ENCODE data around the gene PDXK.
"Not testable (repeated sequence)": the region's sequence is repeated elsewhere in the genome, so short reads cannot be mapped to it uniquely, and the experiment has no call there.

PDXK gene

DNA sequence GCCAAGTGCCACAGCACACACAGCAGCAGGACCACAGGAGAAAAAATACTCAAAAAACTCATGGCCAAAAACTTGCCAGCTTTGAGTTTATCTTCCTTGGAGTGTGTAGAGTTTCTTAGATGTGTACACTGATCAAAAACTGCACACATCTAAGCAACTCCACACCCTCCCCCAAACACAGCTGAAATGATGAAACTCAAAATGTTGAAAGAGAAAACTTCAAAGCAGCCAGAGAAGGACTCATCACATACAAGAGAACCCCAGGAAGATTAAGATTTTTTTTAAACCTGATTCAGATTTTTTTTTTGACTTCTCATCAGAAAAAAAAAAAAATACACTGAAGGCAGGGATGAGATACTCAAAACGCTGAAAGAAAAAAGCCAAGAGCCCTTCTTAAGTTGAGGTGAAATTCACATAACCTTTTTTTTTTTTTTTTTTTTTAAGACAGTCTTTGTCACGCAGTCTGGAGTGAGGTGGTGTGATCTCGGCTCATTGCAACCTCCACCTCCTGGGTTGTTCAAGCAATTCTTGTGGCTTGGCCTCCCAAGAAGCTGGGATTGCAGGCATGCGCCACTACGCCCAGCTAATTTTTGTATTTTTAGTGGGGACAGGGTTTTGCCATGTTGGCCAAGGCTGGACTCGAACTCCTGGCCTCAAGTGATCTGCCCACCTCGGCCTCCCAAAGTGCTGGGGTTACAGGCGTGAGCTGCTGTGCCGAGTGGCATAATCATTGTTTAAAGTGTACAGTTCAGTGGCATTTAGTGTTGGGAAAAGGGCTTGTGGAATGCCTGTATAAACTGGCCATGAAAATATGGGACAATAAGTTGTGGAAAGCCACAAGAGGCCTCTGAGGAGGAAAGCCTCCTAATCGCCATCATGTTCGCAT, 20.9 kb upstream of the PDXK start:
- no peak for DNase-seq

DNA sequence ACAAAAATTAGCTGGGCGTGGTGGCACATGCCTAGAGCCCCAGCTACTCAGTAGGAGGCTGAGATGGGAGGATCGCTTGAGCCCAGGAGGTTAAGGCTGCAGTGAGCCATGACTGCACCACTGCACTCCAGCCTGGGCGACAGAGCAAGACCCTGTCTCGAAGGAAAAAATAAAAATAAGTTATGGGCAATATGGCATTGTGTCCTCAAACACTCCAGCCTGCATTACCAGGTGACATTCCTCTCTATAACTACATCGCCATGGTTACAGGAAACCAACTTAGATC, 19.5 kb upstream of the PDXK start:
- not testable (repeated sequence) for DNase-seq

DNA sequence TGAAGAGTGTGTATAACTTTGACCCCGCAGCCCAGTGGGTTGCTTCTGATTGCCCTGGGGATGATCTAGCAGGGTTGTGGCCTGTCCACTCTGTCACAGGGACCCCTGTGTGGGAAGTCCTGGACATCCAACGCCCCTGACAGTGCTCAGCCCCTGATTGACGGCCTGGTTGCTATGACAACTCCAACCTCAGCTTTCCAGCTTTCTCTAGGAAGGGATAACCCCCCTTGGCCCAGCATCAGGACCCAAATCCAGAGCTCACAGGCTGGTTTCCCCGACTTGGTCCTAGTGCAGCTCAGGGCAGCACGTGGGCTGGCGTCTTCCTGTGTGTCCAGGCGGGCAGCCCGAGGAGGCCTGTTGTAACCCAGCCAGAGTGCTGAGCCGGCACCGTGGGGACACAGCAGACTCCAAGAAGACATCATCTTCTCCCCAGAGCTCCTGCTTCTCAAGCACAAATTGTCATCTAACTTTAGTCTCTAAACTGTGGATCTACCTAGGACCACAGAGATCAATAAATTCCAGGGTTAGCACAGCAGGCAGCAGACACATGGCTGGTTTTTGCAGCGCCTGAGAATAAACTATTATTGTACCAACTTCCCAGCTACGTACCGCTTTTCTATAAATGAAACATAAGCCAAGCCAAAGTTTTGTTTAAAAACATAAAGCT, 18.9 kb upstream of the PDXK start:
- DNase-seq, result no peak

DNA sequence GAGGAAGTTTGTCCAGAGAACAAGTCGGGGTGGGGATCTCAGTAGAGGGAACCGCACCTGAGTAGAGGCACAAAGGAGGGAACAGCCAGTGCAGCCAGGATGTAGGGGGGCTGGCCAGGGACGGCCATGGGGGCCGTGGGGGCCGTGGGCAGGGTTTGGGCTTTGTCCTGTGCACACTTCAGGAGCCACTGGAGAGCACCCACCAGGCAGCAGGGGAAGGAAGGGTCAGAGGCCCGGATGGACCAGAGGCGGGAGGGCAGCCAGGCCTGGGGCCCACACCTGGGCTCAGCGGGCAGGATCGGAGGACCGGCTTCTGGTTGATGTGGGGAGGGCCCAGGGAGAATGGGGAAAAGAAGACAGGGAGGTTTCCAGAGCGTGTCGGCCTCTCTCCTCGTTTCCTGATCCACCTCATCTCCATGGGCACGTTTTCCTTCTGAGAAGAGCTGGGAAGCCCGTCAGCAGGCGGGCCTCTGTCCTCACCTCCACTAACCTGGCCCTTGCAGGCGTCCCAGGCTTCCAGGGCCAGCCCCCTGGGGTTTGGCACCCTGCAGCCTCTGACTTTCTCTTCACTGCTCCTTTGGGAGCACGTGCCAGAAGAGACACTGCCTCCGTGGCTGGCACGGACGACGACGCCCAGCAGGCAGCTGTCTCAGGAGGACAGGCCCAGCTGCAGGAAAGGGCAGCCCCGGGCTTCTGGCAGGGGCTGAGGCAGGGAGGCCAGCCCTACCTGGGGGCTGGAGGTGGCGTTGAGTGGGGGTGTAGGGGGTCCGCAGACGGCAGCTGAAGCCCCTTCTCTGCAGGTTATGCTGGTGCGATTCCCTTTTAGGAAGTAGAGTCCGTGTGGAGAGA, 16.8 kb upstream of the PDXK start:
- no peak for DNase-seq

DNA sequence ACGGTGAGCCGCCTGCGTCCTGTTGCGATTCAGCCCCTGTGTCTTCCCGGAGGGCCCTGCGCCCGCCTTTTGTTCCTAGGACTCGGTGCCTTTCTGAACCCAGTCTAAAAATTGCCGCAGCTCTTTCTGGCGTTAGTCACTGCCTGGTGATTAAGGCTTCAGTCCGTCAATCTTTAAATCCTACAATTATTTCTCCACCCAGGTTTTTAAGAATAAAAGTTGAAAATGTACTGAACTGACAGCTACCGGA, 16.2 kb upstream of the PDXK start:
- DNase-seq, result no peak

DNA sequence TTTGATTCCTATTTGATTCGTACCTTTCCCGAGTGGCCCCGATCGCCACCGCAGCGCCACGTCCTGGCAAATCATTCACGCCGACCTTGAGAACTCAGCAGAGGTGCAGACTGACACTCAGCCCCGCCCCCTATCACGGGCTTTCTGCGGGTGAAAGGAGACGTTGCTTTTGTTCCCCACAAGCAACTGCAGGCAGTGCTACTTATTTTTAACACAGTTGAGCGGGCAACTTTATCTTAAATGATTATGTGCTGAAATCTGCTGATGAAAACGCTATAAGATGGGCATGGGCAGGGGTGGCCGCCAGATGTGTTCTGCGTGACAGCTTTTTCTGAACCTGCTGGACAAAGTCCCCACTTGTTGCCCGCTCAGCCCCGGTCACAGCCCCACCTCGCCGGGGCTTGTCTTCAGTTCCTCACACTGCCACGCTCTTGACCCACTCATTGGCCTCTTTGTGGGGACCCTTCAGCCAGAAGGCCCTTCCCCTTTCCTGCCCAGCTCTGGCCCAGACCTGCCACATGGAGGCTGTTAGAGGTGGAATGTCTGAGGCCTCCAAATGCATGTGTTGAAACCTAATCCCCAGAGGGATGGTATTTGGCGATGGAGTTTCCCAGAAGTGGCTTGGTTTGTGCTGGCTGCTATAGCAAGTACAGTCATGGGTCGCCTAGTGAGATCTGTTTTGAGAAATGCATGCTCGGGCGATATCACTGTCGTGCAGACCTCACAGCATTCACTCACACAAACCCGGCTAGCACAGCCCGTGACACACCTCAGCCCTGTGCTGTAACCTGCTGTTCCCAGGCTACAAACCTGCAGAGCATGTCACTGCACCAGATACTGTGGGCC, 15.7 kb upstream of the PDXK start:
- no peak for DNase-seq

DNA sequence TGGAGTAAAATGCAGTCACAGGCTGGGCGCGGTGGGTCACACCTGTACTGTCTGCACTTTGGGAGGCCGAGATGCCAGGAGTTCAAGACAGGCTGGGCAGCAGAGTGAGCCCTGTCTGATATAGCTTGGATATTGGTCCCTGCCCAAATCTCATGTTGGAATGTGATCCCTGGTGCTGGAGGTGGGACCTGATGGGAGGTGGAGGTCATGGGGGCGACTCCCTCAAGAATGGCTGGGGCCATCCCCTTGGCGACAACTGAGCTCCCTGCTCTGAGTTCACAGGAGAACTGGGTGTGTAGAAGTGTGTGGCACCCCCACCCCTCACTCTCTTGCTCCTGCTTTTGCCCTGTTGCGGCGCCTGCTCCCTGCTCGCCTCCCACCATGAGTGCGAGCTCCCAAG, 11.5 kb upstream of the PDXK start:
- DNase-seq, result no peak

DNA sequence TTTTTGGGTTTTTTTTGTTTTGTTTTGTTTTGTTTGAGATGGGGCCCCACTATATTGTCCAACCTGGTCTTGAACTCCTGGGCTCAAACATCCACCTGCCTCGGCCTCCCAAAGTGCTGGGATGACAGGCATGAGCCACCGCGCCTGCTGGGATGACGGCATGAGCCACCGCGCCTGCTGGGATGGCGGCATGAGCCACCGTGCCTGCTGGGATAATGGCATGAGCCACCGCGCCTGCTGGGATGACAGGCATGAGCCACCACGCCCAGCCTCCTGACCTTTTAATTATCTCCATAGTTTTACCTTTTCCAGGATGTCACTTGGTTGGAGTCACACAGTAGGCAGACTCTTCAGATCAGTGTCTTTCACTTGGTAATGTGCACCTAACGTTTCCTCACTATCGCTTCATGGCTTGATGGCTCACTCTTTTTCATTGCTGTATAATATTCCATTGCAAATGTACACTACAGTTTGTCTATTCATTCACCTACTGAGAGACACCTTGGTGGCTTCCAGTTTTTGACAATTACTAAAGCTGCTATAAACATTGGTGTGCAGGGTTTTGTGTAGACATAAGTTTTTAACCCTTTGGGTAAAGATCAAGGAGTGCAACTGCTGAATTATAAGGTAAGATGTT, 10.1 kb upstream of the PDXK start:
- DNase-seq, result no peak

DNA sequence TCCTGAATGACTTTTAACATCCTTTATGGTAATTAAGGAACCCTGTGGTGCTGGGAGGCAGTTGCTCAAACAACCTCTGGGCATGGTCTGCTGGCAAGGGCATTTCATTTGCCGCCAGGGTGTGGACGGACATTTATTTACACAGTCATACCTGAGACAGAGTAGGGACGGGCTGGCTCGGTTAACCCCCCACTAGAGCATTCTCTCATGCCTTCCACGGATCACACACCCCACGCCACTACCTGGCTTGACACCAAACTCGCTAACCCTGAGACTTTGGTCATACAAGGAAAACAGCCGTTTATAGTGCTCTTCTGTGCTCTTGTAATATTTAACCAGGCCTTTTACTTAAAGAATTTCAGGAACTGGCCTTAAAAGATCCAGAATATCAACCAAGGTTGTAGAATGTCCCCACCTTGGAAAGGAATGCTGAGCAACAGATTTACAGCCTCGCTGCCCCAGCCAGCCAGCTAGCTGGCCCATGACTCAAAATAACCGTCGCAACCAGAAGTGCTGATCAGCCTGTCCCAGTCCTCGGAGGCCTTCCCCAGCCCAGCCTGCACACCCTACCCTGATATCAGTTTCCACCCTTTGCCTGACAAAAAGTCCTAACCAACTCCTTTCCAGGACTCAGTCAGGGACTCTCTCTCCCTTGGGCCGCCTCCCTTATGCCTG, 6.5 kb upstream of the PDXK start:
- no peak for DNase-seq

DNA sequence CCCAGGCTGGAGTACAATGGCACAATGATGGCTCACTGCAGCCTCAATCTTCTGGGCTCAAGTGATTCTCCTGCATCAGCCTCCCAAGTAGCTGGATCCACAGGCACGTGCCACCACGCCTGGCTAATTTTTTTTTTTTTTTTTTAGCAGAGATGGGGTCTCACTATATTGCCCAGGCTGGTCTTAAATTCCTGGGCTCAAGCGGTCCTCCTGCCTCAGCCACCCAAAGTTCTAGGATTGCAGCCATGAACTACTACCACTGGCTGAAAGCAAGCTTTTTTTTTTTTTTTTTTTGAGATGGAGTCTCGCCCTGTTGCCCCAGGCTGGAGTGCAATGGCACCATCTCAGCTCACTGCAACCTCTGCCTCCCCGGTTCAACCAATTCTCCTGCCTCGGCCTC, 5.8 kb upstream of the PDXK start:
- DNase-seq, result not testable (repeated sequence)

DNA sequence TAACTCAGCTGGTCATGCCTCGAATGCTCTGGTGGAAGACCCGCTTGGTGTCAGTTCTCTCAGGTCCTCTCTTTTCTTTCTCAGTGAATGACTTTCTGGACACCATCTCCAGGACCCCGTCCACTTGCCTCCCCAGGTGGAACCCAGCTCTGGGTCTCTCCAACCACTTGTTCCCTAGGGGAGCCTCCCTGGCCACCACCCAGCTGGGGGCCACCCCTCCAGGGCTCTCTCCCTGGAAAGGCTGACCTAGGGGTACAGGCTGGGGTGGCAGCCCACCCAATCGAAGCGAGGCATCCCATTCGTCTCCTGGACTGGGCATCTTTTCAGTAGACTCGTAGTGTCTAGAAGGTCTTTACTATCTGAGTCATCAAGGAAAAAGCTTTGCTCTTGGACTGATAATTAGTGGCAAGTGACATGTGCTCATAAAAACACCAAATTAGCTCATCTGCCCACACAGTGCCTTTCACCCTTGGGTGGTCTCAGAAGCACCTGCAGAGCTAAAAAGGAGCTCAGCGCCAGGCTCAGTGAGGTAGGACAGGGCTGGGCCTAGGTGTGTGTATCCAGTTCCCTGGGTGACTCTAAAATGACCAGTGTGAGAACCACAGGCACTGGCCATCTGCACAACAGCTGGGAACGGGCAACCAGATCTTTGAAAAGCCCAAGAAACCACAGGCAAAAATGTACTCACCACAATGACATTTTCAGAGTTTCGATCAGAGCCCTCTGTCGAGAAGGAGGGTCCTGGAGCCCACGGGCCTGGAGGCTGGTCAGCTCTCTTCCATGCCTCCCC, 2.4 kb upstream of the PDXK start:
- no peak for DNase-seq

DNA sequence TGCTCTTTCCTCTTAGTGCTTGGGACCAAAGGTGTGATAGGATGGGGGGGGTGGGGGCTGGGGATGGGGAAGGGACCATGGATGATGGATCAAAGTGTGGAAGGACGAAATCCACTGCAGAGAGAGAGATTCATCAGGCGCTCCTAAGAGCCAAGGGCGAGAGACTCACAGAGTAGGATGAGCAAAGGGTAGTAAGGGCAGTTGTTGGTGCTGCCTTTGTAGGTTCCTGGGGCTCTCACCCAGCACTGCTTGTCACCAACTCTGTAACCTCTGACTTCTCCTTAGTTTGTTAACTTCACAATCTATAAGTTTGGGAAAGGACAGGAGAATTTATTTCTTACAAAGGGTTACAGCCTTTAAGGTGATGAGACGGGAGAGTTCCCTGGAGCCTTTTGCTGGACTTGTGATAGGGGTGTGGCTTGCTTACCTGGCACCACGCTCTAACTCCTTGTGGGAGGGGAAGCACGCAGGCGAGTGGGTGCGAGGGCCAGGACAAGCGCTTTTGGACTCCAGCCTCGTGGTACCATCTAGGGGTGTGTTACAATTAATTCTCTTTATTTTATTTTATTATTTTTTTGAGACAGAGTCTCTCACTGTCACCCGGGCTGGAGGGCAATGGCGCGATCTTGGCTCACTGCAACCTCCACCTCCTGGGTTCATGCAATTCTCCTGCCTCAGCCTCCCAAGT, 1.6 kb upstream of the PDXK start:
- no peak for DNase-seq

DNA sequence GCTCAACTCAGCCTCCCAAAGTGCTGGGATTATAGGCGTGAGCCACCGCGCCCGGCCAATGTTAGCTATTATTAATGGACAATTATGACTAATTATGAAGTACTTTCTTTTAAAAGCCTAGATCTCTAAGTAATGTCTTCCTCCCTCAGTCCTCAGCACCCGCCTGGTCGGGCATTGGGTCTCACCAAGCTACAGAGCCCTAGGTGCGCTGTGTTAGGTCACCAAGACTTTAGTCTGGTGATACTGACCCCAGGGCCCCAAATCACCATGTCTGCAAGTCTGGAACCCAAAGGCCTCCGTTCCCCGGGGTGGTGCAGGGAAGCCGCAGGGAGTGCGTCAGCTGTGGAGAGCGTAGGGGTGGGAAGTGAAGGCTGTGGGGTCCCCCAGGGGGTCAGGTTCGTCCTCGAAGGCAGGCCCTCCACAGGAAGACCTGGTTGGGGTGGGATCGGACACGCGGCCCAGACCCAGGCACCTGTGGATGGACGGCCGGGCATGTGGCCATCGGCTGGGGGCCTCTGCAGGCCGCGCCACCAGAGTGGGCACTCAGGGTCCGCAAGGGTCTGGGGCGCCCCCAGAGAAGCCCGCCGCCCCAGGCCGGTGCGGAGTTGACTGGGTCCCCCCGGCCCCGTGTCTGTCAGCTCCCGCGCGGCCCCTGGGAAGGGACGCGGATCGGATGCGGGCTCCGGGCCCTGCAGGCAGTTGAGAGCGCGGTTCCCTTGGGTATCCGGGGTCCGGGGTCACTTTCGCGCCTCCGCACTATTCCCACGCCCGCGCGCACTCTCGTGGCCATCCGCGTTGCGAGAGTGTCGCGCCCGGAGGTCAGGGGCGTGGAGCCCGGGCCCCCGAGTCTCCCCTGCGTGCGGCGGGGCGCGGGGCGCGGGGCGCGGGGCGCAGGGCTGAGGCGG, 710 bp upstream of the PDXK start:
- no peak for DNase-seq

DNA sequence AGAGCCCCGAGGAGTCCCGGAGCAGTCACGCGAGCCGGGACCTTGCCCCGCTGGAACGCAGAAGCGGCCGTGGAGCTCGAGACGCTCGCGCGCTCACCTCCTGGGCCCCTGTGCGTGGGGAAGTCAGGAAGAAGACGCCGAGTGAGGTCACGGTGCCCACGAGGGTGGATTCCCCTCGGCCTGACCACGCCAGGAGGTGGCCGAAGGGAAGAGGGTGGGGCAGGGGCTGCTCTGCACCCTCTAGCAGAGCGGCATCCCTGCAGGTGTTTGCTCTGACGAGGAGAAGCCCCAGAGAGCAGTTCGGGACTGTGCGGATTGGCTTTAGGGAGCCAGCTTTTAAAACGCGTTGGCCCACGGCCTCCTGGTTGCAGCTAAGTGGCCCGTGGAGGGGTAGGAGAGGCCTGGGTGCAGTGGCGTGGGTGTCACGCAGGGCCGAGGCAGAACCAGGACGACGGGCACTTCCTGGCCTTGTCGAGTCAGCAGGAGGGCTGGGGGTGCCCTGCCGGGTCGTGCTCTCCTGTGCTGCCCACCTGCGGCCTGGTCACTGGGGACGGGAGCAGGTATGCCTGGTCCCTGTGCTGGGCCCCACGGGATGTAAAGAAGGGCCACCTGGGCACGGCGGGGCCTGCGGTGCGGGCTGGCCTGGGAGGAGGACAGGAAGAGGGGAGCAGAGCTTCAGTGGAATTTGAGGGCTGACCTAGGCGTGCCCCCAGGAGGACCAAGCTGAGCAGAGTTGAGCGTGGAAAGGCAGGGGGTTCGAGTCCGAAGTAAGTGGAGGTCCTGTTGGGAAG, 1.0 kb downstream of the PDXK start:
- DNase-seq, result no peak

DNA sequence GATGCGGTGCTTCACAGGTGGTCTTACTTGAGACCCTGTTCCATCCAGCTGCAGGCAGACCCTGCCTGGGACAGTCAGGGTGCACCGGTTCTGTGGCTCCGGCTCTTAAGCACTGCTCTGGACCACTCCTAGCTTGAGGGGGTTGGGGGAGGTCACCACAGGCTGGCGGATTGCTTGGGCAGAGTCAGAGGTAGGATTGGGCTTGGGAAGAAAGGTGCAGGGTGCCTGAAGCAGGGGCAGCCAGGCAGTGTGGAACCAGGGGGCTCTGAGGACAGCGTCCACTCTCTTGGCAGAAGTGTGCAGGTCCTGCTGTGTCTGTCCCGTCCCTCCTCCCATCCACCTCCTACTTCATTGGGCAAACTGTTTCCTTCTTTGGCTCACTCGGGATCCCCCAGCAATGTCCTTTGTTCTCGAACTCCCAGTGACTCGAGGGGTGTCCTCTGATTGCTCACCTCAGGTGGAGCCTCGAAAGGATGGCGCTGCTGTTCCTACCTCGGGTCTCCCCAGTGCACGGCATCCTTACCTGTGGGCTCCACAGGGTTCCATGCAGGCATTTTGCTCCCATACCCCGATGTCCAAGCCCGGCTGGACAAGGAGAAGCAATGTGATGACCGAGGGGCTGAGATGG, 1.7 kb downstream of the PDXK start:
- no peak for DNase-seq

DNA sequence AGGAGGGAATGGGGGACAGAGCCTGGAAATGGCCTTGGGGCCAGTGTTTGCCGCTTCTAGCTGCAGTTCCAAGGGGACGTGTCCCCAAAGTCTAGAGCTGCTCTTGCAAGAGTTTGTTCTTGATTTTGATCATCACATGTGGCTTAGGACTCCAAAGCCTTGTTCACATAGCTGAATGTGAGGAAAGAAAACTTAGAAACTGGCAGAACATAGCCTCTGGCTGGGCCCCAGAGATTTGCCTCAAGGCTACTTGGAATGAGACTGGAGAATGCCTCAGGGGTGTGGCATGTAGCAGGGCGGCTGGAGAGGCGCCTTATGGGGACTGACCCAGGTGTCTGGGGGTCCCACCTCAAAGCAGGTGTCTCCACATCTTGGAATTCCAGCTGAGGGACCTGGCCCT, 2.3 kb downstream of the PDXK start:
- DNase-seq, result no peak

DNA sequence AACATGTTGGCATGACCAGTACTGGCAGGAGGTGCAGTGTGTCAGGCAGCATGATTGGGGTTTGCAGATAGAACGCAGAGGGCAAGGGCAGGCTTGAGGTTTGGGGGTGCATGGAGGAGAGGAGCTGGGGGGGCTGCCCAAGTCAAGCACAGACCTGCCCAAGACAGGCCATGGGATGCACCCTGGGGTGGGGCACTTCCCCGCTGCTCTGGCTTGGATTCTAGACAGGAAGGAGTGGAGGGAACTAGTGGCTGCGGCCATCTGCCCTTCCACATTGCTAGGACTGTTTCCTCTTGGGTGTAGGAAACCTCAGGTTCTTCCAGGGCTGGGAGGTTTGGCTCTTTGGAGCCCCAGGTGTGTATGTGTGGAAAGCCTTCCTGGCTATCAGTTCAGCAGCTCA, 3.0 kb downstream of the PDXK start:
- DNase-seq, result no peak

DNA sequence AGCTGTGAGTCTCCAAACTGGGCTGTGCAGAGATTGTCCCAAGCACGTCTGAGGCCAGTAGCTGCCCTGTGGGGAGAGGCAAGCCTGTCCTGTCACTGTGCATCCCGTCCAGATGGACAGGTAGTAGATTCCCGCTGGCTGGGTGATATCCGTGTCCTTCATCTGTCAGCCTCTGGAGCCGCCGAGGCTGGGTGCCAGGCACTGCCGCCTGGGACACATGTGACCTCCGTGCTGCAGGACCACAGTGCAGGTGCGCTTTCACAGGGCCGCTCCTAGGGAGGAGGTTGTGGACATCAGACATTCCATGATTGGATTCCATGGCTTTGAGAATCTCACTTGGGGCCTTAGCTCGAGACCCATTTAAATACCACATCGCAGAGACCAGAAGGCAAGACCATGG, 4.7 kb downstream of the PDXK start:
- DNase-seq, result no peak
